ENCODE data around the gene FARSA.
"Not testable (repeated sequence)": the region's sequence is repeated elsewhere in the genome, so short reads cannot be mapped to it uniquely, and the experiment has no call there.

Gene FARSA

DNA sequence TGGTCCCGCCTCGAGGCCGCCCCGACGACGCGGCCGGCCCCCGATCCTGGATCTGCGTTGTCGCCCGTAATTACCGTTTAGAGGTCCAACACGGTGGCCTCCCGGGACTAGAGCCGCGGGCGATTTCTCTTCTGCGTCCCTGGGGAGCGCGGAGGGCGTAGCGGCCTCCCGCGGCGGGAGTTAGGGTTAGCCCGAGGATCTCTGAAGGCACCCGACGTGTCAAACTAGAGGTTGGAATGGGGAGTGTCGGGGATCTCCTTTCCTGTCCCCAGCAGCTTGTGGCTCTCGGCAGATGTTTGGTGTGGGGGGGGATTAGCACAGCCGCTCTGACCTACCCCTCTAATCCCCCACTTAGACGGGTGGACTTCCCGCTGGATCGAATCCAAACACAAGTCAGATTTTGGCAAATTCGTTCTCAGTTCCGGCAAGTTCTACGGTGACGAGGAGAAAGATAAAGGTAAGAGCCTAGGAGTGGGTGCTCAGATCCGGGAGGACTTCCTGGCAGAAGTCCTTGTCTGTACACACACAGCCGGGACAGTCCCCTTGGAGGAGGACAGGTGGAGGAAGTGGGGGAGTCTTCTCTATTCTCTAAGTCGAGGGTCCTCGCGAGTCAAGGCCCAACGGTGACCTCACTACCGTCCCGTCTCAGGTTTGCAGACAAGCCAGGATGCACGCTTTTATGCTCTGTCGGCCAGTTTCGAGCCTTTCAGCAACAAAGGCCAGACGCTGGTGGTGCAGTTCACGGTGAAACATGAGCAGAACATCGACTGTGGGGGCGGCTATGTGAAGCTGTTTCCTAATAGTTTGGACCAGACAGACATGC, 5.5 kb upstream of the FARSA start:
- H3K27ac ChIP-seq = peak overlapping the region; percentile 70
- DNase-seq (ENCODE audit: low read depth, low spot score) = no peak

GRCh38 chr19:12937927-12938778, 4.6 kb upstream of the FARSA start, which contains the start of gene CALR:
Gene CALR, plus strand, starts transcription at chr19:12938609. Its CDS starts 71 bp downstream, at chr19:12938680.
- H3K27ac ChIP-seq = peak within 1 kb of the TSS; percentile 70
- peak; percentile 93 for DNase-seq (ENCODE audit: low read depth, low spot score)

- no peak overlapping the region for H3K27ac ChIP-seq
- no peak for DNase-seq (ENCODE audit: low read depth, low spot score)
These were observed 3.8 kb upstream of the FARSA start for GRCh38 chr19:12937093-12937926.

GRCh38 chr19:12936582-12936981, 3.1 kb upstream of the FARSA start:
- H3K27ac ChIP-seq = no peak overlapping the region
- no peak for DNase-seq (ENCODE audit: low read depth, low spot score)

DNA sequence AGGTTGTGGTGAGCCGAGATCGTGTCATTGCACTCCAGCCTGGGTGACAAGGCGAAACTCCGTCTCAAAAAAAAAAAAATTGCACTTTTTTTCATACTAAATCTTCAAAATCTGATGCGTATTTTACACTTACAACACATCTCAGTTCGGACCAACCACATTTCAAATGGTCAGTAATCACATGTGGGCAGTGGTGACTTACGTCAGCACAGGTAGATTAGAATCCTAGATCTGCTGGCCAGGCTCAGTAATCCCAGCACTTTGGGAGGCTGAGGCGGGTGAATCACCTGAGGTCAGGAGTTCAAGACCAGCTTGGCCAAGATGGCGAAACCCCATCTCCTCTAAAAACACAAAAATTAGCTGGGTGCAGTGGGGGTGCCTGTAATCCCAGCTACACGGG, 1.6 kb upstream of the FARSA start:
- DNase-seq (ENCODE audit: low read depth, low spot score) = no peak
- H3K27ac ChIP-seq = no peak overlapping the region

DNA sequence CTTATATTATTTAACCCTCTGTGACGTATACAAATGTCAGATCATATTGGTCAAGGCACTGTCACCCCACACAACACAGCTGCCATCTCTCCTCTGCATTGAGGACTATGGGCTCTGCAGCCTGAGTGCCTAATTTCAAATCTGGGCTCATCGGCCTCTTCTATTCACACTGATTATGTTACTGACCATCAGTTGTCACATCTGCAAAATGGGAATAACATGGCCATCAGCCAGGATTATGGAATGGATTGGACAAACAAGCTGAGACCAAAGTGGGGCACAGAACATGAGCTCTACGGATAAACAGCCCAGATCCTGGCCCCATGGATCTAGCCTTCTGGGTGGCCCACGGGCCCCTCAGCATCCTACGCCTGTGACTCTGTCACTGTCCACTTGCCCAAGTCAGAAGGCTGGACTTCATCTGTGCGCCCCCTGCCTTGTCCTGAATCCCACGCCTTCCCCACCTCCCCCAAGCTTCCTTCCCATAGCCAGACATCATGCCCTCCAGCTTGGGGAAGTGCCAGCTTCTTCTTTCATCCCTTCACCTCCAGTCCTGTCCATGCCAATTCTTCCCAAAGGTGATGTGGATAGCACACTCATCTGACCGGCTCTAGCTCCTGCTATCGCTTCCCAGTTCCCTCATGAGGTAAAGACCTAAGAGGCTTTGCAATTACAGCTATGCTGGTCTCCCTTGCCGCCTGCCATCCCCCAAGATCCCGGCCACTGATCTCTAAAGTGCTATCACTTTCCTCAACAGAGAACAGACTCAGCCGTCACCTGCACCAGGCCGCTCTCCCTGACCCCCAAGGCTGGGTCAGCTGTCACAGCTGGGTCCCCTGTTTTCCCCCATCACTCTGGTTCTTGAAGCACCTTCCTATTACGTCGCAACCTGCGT, 872 bp downstream of the FARSA start:
- no peak for DNase-seq (ENCODE audit: low read depth, low spot score)
- peak overlapping the region; percentile 53 for H3K27ac ChIP-seq

GRCh38 chr19:12930002-12930645, 3.4 kb downstream of the FARSA start:
- no peak for DNase-seq (ENCODE audit: low read depth, low spot score)
- no peak overlapping the region for H3K27ac ChIP-seq

GRCh38 chr19:12924621-12925310, 8.7 kb downstream of the FARSA start:
- DNase-seq (ENCODE audit: low read depth, low spot score) = no peak
- H3K27ac ChIP-seq = no peak overlapping the region

- H3K27ac ChIP-seq = no peak overlapping the region
- DNase-seq (ENCODE audit: low read depth, low spot score) = no peak
These were observed 10.6 kb downstream of the FARSA start for GRCh38 chr19:12922959-12923358.

GRCh38 chr19:12921047-12921446, 12.5 kb downstream of the FARSA start:
- DNase-seq (ENCODE audit: low read depth, low spot score) = no peak
- H3K27ac ChIP-seq = no peak overlapping the region

DNA sequence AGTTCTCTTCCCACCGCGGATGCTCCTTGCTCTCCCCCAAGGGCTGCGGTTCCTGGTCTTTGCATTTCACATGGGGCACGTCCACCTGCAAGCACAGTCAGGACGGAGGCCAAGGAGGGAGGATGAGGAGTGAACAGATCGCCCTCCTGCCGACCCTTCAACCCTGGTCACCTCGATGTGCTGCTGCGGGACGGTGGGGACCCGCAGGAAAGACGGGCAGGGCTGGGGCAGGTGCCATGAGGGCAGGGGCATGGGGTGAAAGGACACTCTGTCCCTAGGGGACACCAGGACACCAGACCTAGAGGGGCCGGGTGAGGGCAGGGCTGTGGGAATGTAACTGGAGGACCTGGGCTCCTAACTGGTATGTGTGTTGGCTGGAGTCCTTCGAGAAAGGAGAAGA, 15.3 kb downstream of the FARSA start:
- no peak for DNase-seq (ENCODE audit: low read depth, low spot score)
- no peak overlapping the region for H3K27ac ChIP-seq

DNA sequence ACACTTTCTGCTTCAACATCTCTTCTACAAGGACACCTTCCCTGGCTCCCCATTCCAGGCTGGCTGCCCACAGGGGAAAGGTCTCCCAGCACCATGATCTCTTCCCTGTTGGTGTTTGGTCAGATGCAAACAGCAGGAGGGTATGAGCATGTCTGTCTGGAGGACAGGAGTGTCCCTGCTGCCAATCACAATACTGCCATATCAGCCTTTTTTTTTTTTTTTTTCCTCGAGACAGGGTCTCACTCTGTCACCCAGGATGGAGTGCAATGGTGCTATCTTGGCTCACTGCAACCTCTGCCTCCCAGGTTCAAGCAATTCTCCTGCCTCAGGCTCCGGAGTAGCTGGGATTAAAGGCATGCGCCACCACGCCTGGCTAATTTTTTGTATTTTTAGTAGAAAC, 17.7 kb downstream of the FARSA start:
- H3K27ac ChIP-seq; DNase-seq (ENCODE audit: low read depth, low spot score): not testable (repeated sequence)

- H3K27ac ChIP-seq = no peak overlapping the region
- DNase-seq (ENCODE audit: low read depth, low spot score) = no peak
These were observed 19.4 kb downstream of the FARSA start for GRCh38 chr19:12913851-12914690.

- H3K27ac ChIP-seq = no peak overlapping the region
- DNase-seq (ENCODE audit: low read depth, low spot score) = no peak
These were observed 20.4 kb downstream of the FARSA start for GRCh38 chr19:12913011-12913561.

DNA sequence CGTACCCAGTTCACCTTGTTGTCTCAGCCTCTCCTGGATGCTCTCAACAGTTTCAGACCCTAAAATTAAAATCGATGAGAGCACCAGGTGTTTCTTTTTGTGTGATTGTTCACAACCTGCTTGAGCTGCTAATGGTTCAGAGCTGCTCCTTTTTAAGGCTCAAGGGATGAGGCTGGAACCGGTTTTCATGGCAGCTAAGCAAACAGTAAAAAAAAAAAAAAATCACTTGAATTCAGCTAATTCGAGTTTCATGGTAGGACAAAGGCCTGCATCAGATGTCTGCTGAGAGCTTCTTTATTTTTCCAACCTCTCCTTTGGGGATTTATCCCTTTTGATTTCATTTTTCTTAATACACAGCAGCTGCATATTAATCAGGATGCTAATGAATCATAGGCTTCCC, 20.9 kb downstream of the FARSA start:
- no peak overlapping the region for H3K27ac ChIP-seq
- DNase-seq (ENCODE audit: low read depth, low spot score) = no peak

- no peak overlapping the region for H3K27ac ChIP-seq
- DNase-seq (ENCODE audit: low read depth, low spot score) = no peak
These were observed 26.3 kb downstream of the FARSA start for GRCh38 chr19:12907166-12907565.

DNA sequence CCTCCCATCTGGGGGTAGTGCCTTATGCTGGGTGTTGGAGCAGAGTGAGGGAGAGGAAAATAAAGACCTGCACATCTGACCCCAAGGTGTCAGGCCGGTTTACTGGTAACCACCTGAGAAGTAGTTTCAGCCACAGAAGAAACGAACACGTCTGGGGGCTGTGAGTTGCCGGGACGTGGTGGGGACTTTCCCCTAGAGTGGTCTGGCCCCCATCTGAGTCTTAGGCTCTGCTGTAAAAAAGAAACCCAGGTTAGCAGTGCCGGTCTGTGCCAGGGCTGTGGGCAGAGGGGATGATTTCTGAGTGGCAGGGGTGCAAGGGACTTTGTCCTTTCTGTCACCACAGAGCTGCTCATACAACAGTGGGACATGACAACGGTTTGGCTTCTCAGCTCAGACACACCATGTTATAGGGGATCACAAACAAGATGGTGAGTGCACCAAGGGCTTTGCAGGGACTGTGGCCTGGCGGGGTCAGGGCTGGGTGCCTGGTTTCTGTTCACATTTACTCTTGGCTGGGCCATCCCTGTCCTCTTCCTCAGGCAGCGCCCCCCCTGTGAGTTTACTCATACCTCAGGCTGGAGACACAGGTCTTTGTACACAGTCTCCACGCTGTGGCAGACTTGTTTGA, 33.5 kb downstream of the FARSA start:
- no peak for DNase-seq (ENCODE audit: low read depth, low spot score)
- no peak overlapping the region for H3K27ac ChIP-seq
